ENCODE results near the gene MYO9A.
"Not testable (repeated sequence)": the region's sequence is repeated elsewhere in the genome, so short reads cannot be mapped to it uniquely, and the experiment has no call there.

MYO9A gene

DNA sequence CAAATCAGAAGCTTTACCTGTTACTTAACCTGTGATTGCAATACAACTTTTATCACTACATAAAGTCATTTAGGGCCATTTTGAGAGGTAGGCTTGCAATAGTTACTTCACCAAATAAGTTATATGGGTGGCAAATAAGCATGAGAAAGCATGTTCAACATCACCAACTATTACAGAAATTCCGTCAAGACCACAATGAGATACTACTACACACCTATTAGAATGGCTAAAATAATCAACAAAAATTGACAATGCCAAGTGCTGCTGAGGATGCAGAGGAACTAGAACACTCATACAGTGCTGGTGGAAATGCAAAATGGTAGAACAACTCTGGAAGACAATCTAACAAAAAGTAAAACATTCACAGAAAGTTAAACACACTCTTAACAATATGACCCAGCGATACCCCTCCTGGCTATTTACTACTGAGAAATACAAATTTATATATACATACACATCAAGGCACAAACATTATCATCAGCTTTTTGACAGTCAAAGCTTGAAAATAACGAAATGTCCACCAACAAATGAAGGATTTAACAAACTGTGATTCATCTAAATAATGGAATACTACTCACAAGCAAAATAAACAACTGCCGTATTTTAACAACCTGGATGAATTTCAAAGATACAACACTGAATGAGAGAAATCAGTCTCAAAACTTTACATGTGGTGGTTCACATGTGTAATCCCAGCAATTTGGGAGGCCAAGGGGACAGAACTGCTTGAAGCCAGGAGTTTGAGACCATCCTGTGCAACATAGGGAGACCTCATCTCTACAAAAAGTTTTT lies 82.9 kb downstream of the MYO9A start:
- Histone ChIP-seq H3K4me1 (ENCODE audit: insufficient read depth, low read length) (no peaks in the 10 kb centered on the region), H3K27me3 (ENCODE audit: insufficient read depth, low read length) (no peaks in the 10 kb centered on the region), H3K9me3 (ENCODE audit: low read length) (peaks cover 5% of the 10 kb centered on the region), H2AFZ (ENCODE audit: low read depth, low read length) (no peak overlapping the region), H3K36me3 (ENCODE audit: insufficient read depth, low read length) (peaks cover 5% of the 10 kb centered on the region), H3K4me3 (ENCODE audit: low read length) (no peak overlapping the region)

DNA sequence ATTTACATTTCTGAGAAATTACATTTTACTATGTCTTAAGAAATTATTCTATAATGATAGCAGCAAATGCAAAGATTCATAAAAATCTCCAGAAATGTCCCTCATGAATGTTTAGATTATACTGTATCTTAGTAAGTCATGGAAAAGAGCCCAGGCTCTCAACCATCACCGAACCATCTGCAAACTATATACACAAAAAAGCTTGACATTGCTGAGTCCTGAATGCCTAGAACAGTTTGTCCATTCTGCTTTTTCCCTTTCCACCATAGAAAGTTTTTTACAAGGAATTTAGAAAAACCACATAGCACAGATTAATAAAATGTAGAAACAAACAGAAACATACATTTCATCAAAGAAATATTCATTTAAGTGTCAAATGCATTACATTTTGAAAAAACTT lies 83.6 kb downstream of the MYO9A start:
- H3K36me3 ChIP-seq (ENCODE audit: insufficient read depth, low read length), result peaks cover 5% of the 10 kb centered on the region

DNA sequence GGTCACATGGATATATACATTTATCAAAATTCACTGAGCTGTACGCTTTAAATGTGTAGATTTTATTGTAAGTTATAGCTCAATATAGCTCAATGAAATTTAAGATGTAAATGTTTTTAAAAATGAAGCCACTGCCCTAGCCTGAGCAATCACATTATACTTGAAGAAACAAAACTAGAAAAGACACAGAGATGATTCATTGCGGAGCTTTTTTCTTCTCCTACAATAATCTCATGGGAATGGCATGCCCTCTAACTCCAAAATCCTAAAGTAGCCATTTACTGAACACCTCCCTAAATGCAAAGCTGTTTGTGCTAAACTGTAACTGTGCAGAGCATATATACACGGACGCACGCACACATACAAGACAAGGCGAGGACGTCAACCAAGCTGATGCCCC lies 84.2 kb downstream of the MYO9A start:
- H3K36me3 ChIP-seq (ENCODE audit: insufficient read depth, low read length), result peaks cover 5% of the 10 kb centered on the region
- no peak overlapping the region for H2AFZ ChIP-seq (ENCODE audit: low read depth, low read length)
- H3K4me1 ChIP-seq (ENCODE audit: insufficient read depth, low read length), result no peaks in the 10 kb centered on the region
- H3K4me3 ChIP-seq (ENCODE audit: low read length), result no peak overlapping the region
- H3K27me3 ChIP-seq (ENCODE audit: insufficient read depth, low read length), result no peaks in the 10 kb centered on the region
- peaks cover 5% of the 10 kb centered on the region for H3K9me3 ChIP-seq (ENCODE audit: low read length)

More for the DNA sequence above, 83.6 kb downstream of the MYO9A start:
- Histone ChIP-seq H3K27me3 (ENCODE audit: insufficient read depth, low read length) (no peaks in the 10 kb centered on the region), H3K4me1 (ENCODE audit: insufficient read depth, low read length) (no peaks in the 10 kb centered on the region), H3K4me3 (ENCODE audit: low read length) (no peak overlapping the region), H3K9me3 (ENCODE audit: low read length) (peaks cover 5% of the 10 kb centered on the region), H2AFZ (ENCODE audit: low read depth, low read length) (no peak overlapping the region)

DNA sequence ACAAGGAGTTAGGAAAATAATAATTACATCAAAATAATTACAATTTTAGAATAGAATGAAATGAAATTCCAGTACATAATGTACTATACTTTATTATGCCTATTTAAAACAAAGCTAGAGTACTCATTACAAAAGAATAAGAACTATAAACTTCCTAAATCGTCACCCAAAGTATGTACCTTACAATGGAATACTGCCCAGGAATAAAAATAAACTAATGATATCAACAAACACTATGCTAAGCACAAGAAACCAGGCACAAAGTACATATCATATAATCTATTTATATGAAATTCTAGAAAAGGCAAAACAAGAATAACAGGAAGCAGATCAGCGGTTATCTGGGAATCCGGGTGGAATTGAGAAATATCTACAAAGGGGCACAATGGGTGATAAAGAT lies 84.7 kb downstream of the MYO9A start:
- Histone ChIP-seq H3K4me1 (ENCODE audit: insufficient read depth, low read length) (no peaks in the 10 kb centered on the region), H3K9me3 (ENCODE audit: low read length) (peaks cover 3% of the 10 kb centered on the region), H3K27me3 (ENCODE audit: insufficient read depth, low read length) (no peaks in the 10 kb centered on the region), H3K36me3 (ENCODE audit: insufficient read depth, low read length) (peaks cover 5% of the 10 kb centered on the region), H2AFZ (ENCODE audit: low read depth, low read length) (no peak overlapping the region), H3K4me3 (ENCODE audit: low read length) (no peak overlapping the region)

DNA sequence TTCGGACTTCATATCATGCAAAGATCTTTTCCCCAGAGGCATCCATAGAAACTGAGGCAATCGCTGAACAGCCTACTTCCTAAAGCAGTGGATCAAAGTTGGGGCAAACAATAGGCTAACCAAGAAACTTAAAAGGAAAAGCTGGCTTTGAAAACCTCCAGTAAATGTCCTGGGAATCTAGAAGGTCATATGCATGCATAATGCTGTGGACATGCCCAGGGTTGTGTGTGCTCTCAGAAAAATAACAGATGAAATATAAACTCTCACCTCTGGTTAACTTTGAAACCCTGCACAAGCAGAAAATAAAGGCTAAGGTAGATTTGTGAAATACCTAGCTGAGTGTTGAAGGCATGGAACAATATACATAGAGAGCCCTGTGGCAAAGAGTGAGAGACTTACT lies 96.3 kb downstream of the MYO9A start:
- H3K9me3 ChIP-seq (ENCODE audit: low read length), result no peaks in the 10 kb centered on the region
- H2AFZ ChIP-seq (ENCODE audit: low read depth, low read length), result no peak overlapping the region
- no peak overlapping the region for H3K4me3 ChIP-seq (ENCODE audit: low read length)
- H3K36me3 ChIP-seq (ENCODE audit: insufficient read depth, low read length), result peaks cover 4% of the 10 kb centered on the region
- H3K27me3 ChIP-seq (ENCODE audit: insufficient read depth, low read length), result no peaks in the 10 kb centered on the region
- H3K4me1 ChIP-seq (ENCODE audit: insufficient read depth, low read length), result no peaks in the 10 kb centered on the region

DNA sequence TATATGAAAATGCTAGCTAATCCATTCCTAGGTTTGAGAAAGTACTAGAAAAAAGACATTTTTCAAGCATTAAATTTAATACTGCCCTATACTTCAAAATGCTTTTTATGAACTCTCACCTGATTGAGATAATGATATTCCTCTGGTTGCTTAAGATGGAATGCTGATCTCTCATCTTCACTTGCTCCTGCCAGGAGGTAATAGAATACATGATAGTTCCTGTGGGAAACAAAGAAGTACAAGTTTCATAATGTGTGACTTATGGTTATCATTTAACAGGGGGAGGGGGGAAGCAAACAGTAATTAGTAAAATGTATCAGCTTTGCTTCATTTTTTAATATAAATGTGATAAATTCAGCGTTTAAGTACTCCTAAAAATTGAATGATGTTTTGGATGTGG lies 97.2 kb downstream of the MYO9A start:
- peaks cover 4% of the 10 kb centered on the region for H3K36me3 ChIP-seq (ENCODE audit: insufficient read depth, low read length)
- H3K4me3 ChIP-seq (ENCODE audit: low read length), result no peak overlapping the region
- H3K27me3 ChIP-seq (ENCODE audit: insufficient read depth, low read length), result no peaks in the 10 kb centered on the region

DNA sequence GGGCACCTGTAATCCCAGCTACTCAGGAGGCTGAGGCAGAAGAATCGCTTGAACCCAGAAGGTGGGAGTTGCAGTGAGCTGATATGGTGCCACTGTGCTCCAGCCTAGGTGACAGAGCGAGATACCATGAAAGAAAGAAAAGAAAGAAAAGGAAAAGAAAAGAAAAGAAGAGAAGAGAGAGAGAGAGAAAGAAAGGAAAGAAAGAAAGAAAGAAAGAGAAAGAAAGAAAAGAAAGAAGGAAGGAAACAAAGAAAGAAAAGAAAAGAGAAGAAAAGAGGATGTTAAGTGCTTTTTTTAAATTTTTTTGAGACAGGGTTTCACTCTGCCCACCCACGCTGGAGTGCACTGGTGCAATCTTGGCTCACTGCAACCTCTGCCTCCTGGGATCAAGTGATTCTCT lies 103.4 kb downstream of the MYO9A start:
- H3K4me1 ChIP-seq (ENCODE audit: insufficient read depth, low read length); H2AFZ ChIP-seq (ENCODE audit: low read depth, low read length); H3K27me3 ChIP-seq (ENCODE audit: insufficient read depth, low read length); H3K9me3 ChIP-seq (ENCODE audit: low read length); H3K4me3 ChIP-seq (ENCODE audit: low read length); H3K36me3 ChIP-seq (ENCODE audit: insufficient read depth, low read length): not testable (repeated sequence)

More for the DNA sequence above, 97.2 kb downstream of the MYO9A start:
- Histone ChIP-seq H2AFZ (ENCODE audit: low read depth, low read length) (no peak overlapping the region), H3K4me1 (ENCODE audit: insufficient read depth, low read length) (no peaks in the 10 kb centered on the region), H3K9me3 (ENCODE audit: low read length) (no peaks in the 10 kb centered on the region)

DNA sequence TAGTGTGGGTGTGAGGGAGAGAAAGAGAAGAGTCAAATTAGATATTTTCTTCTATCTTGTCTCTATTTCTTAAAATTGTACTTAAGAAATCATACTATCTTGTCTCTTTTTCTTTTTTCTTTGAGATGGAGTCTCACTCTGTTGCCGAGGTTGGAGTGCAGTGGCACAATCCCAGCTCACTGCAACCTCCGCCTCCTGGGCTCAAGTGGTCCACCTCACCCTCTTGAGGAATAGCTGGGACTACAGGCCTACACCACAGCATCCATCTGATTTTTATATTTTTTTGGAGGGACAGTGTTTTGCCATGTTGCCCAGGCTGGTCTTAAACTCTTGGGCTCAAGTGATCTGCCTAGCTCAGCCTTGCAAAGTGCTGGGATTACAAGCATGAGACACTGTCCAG lies 104.2 kb downstream of the MYO9A start:
- Histone ChIP-seq H3K36me3 (ENCODE audit: insufficient read depth, low read length) (peaks cover 6% of the 10 kb centered on the region), H2AFZ (ENCODE audit: low read depth, low read length) (no peak overlapping the region), H3K9me3 (ENCODE audit: low read length) (no peaks in the 10 kb centered on the region), H3K4me1 (ENCODE audit: insufficient read depth, low read length) (no peaks in the 10 kb centered on the region), H3K4me3 (ENCODE audit: low read length) (no peak overlapping the region), H3K27me3 (ENCODE audit: insufficient read depth, low read length) (no peaks in the 10 kb centered on the region)

DNA sequence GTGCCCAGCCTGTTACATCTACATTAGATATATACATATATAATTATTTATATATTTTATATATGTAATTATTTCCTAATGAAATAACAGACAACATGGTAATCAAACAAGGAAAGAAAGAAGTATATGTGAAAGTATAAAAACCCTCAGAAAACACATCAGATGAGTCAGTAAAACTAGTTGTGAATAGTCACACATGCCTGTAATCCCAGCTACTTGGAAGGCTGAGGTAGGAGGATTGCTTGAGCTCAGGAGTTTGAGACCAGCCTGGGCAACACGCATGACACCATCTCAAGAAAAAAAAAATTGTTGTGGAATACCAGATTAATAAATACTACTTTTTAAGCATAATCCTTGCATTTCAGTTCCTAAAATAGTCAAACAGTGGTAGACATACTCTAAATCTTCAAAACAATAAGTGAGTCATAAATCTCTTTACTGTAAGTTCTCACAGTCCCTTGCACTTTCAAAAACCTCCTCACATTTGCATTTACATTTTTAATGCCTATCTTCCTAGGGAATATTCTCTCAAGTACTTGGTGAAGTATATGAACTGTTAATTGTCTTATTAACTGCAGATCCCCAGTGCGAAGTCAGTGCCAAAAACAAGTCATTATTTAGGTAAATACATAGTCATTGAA lies 106.5 kb downstream of the MYO9A start:
- no peaks in the 10 kb centered on the region for H3K4me1 ChIP-seq (ENCODE audit: insufficient read depth, low read length)
- H2AFZ ChIP-seq (ENCODE audit: low read depth, low read length), result no peak overlapping the region
- H3K9me3 ChIP-seq (ENCODE audit: low read length), result no peaks in the 10 kb centered on the region
- no peak overlapping the region for H3K4me3 ChIP-seq (ENCODE audit: low read length)
- peaks cover 18% of the 10 kb centered on the region for H3K36me3 ChIP-seq (ENCODE audit: insufficient read depth, low read length)
- no peaks in the 10 kb centered on the region for H3K27me3 ChIP-seq (ENCODE audit: insufficient read depth, low read length)

DNA sequence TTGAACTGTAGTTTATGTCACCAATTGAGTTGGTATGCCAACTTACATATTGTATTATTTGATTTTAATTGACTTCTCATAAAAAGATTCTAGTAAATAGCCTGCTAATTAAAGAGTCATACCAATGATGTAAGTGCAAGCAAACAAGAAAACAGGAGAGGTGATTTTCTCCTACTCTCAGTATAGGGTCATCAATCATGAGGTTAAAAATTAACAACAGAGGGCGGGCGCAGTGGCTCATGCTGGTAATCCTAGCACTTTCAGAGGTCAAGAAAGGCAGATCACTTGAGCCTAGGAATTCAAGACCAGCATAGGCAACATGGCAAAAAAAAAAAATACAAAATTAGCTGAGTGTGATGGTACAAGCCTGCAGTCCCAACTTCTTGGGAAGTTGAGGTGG lies 108.7 kb downstream of the MYO9A start:
- Histone ChIP-seq H3K4me1 (ENCODE audit: insufficient read depth, low read length) (no peaks in the 10 kb centered on the region), H3K36me3 (ENCODE audit: insufficient read depth, low read length) (peaks cover 18% of the 10 kb centered on the region), H3K4me3 (ENCODE audit: low read length) (no peak overlapping the region), H2AFZ (ENCODE audit: low read depth, low read length) (no peak overlapping the region), H3K27me3 (ENCODE audit: insufficient read depth, low read length) (no peaks in the 10 kb centered on the region), H3K9me3 (ENCODE audit: low read length) (no peaks in the 10 kb centered on the region)

DNA sequence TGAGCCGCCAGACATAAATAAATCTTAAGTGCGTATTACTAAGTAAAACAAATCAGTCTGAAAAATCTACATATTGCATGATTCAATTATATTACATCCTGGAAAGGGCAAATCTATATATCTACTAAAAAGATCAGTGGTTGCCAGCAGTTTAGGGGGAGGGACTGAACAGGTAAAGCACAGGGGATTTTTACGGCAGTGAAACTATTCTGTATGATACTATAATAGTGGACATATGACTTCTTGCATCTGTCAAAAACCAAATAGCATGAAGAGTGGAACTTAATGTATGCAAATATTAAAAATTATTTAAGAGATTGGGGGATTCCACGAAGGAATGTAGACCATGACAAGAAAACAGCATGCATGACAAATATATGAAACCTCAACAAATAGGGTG lies 111.6 kb downstream of the MYO9A start:
- Histone ChIP-seq H3K9me3 (ENCODE audit: low read length) (no peaks in the 10 kb centered on the region), H3K36me3 (ENCODE audit: insufficient read depth, low read length) (peaks cover 18% of the 10 kb centered on the region), H2AFZ (ENCODE audit: low read depth, low read length) (no peak overlapping the region), H3K27me3 (ENCODE audit: insufficient read depth, low read length) (no peaks in the 10 kb centered on the region), H3K4me1 (ENCODE audit: insufficient read depth, low read length) (no peaks in the 10 kb centered on the region), H3K4me3 (ENCODE audit: low read length) (no peak overlapping the region)

DNA sequence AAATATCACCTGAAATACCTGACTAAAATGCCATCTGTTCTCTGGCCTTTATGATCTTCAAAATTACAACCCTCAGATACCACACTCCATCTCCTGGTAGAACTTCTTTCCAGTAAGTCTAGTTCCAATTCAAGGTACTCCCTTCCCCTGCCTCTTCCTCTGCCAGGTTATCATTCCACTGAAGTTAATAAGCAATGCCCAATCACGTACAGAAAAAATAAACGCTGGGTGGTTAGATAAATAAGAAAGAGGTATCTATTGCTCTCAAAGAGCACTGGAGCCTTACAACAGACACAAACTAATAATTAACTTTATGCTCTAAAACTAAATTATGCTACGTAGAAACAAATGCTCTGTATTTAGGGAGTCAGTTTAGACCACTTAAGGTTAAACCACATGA lies 112.5 kb downstream of the MYO9A start:
- Histone ChIP-seq H3K9me3 (ENCODE audit: low read length) (no peaks in the 10 kb centered on the region), H2AFZ (ENCODE audit: low read depth, low read length) (no peak overlapping the region)

DNA sequence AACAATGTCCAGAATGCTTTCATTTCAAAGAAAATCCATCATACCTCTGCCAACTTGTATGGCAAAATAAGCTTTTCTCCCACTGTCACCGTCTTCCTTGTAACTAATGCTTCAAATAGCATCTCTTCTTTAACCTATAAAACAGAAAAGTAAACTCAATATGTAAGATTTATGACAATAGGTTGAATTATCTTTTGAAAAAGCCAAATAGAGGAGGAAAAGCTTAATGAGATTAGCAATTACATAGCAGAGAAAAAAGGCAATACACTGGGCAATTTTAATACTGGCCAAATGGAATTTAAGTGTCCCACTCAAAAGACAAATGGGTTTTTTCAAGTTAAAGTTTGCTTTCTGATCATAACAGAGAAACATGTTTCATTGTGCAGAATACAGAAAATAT lies 118.1 kb downstream of the MYO9A start:
- H3K27me3 ChIP-seq (ENCODE audit: insufficient read depth, low read length), result no peaks in the 10 kb centered on the region
- no peak overlapping the region for H2AFZ ChIP-seq (ENCODE audit: low read depth, low read length)
- H3K4me1 ChIP-seq (ENCODE audit: insufficient read depth, low read length), result no peaks in the 10 kb centered on the region
- peaks cover 7% of the 10 kb centered on the region for H3K36me3 ChIP-seq (ENCODE audit: insufficient read depth, low read length)
- no peak overlapping the region for H3K4me3 ChIP-seq (ENCODE audit: low read length)
- H3K9me3 ChIP-seq (ENCODE audit: low read length), result no peaks in the 10 kb centered on the region

More for the DNA sequence above, 112.5 kb downstream of the MYO9A start:
- peaks cover 18% of the 10 kb centered on the region for H3K36me3 ChIP-seq (ENCODE audit: insufficient read depth, low read length)
- no peak overlapping the region for H3K4me3 ChIP-seq (ENCODE audit: low read length)
- H3K27me3 ChIP-seq (ENCODE audit: insufficient read depth, low read length), result no peaks in the 10 kb centered on the region
- no peaks in the 10 kb centered on the region for H3K4me1 ChIP-seq (ENCODE audit: insufficient read depth, low read length)

DNA sequence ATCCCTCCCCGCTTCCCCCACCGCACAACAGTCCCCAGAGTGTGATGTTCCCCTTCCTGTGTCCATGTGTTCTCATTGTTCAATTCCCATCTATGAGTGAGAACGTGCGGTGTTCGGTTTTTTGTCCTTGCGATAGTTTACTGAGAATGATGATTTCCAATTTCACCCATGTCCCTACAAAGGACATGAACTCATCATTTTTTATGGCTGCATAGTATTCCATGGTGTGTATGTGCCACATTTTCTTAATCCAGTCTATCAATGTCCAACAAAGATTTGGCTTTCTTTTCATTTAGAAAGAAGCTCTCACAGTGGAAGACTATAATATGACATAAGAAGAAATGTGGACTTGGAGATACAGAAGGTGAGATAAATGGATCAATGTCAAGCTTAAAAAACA lies 119.2 kb downstream of the MYO9A start:
- not testable (repeated sequence) for H3K27me3 ChIP-seq (ENCODE audit: insufficient read depth, low read length); H3K9me3 ChIP-seq (ENCODE audit: low read length); H3K4me3 ChIP-seq (ENCODE audit: low read length); H3K36me3 ChIP-seq (ENCODE audit: insufficient read depth, low read length); H2AFZ ChIP-seq (ENCODE audit: low read depth, low read length); H3K4me1 ChIP-seq (ENCODE audit: insufficient read depth, low read length)
